Measurements from ENCODE around the gene SGK1. TPM values are rescaled to one million over a fixed set of nuclear protein-coding genes. Genes with fewer than 3 reads are reported as not detected.
"Not testable (repeated sequence)": the region's sequence is repeated elsewhere in the genome, so short reads cannot be mapped to it uniquely, and the experiment has no call there.

Gene SGK1
- total and polyA plus RNA-seq, 10 donors, result 12.3 to 80.1 (median 51.4) TPM

DNA sequence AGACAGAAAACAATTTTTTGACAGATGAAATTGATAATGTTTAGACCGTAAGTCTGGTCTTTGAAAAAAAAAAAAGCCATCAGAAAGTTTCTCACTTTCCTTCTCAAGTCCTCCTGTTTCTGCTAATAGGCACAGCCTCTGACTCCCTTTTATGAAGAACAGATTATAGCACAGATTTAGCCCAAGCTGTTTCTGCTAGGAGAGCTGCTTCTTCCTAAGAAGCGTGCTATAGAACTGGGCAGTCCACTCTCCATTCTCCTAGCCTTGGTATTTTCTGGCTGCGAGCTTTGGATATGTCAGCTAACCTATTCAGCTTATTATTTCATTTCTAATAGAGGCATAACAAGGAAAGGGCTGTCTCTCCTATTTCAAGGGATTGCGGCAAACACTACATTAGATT is 112.5 kb downstream of the SGK1 start:
- intact Hi-C loops (cut with DNase I; ENCODE audit: low total_unique reads), result no loop called here
- H3K4me3 ChIP-seq, result no peak overlapping the region
- H3K27me3 ChIP-seq (replicated peaks in 1 of 7), result no peaks in the 10 kb centered on the region
- H3K27ac ChIP-seq, result no peak overlapping the region
- no peaks in the 10 kb centered on the region for H3K36me3 ChIP-seq
- 93 to 99% (median 95%) methylated on average over 4 of the region's 4 CpGs for WGBS, 5 donors
- H3K9me3 ChIP-seq, result peaks cover 0 to 16% (median 14%) of the 10 kb centered on the region in 8 donors
- TF ChIP-seq POLR2A (IDR thresholded peaks at IDR 0.05), result no peak
- no peak for TF ChIP-seq POLR2AphosphoS5 (IDR thresholded peaks at IDR 0.05)
- TF ChIP-seq, protein P1, sequence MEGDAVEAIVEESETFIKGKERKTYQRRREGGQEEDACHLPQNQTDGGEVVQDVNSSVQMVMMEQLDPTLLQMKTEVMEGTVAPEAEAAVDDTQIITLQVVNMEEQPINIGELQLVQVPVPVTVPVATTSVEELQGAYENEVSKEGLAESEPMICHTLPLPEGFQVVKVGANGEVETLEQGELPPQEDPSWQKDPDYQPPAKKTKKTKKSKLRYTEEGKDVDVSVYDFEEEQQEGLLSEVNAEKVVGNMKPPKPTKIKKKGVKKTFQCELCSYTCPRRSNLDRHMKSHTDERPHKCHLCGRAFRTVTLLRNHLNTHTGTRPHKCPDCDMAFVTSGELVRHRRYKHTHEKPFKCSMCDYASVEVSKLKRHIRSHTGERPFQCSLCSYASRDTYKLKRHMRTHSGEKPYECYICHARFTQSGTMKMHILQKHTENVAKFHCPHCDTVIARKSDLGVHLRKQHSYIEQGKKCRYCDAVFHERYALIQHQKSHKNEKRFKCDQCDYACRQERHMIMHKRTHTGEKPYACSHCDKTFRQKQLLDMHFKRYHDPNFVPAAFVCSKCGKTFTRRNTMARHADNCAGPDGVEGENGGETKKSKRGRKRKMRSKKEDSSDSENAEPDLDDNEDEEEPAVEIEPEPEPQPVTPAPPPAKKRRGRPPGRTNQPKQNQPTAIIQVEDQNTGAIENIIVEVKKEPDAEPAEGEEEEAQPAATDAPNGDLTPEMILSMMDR (IDR thresholded peaks at IDR 0.05 in 8 of 11, conservative IDR thresholded peaks at IDR 0.05 in 3 of 11), result no peak
- DNase-seq, result no peak
- peaks cover 0 to under 1% (median 0%) of the 10 kb centered on the region in 6 donors for H3K4me1 ChIP-seq

DNA sequence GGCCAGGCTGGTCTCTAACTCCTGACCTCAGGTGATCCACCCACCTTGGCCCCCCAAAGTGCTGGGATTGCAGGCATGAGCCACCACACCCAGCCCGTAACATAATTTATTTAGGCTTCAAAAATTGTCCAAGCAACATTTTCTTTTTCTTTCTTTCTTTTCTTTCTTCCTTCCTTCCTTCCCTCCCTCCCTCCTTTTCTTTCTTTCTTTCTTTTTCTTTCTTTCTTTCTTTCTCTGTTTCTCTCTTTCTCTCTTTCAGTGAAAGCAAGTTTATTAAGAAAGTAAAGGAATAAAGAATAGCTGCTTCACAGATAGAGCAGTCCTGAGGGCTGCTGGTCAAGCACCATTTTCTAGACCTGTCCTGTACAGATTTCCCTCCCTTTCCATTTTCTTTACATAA is 113.2 kb downstream of the SGK1 start:
- intact Hi-C loops (cut with DNase I; ENCODE audit: low total_unique reads); H3K27ac ChIP-seq; H3K4me1 ChIP-seq; H3K27me3 ChIP-seq (replicated peaks in 1 of 7); H3K4me3 ChIP-seq; H3K36me3 ChIP-seq; DNase-seq: not testable (repeated sequence)
- 91 to 100% (median 93%) methylated on average over 1 of the region's 1 CpG for WGBS, 5 donors
- H3K9me3 ChIP-seq, result peaks cover 0 to 16% (median 14%) of the 10 kb centered on the region in 8 donors

DNA sequence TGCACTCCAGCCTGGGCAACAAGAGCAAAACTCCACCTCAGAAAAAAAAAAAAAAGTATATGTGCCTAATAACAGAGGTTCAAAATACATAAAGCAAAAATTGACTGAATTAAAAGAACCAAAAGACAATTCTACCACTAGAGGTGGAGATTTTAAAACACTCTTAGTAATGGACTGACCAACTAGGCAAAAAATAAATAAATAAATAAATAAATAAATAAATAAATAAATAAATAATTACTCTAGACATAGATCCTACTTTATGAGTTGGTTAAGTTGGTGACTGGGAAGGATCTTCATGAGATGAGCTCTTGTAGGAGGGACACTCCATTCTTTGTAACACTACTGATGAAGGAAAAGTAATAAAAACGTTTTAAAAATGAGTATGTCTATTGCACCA is 113.9 kb downstream of the SGK1 start:
- TF ChIP-seq, protein P1 (IDR thresholded peaks at IDR 0.05 in 8 of 11, conservative IDR thresholded peaks at IDR 0.05 in 3 of 11), result no peak
- no peak for TF ChIP-seq POLR2A (IDR thresholded peaks at IDR 0.05)
- Histone ChIP-seq H3K27ac (no peak overlapping the region), H3K36me3 (no peaks in the 10 kb centered on the region), H3K4me3 (no peak overlapping the region), H3K4me1 (peaks cover 0 to 4% (median 0%) of the 10 kb centered on the region in 6 donors), H3K27me3 (replicated peaks in 1 of 7) (no peaks in the 10 kb centered on the region), H3K9me3 (peaks cover 0 to 16% (median 14%) of the 10 kb centered on the region in 8 donors)
- WGBS, 5 donors, result 69 to 90% (median 80%) methylated on average over 1 of the region's 1 CpG
- DNase-seq, result no peak
- intact Hi-C loops (cut with DNase I; ENCODE audit: low total_unique reads), result no loop called here

DNA sequence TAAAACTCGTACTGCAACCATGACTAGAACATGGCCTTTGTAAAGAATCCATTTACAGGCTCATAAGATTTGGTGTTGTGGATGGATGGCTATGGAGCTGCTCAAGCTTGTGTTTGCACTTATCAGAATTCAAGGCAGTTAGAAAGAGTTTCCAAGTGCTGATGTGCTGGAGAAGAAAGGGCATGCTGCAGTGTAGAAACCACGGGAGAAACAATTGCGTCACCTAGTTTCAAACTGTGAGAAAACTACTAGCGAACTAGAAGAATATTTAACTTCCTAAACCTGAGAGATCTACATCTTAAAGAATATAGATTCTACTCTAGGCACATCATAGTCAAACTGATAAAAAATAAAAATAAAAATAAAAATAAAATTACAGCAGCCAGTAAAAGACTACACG is 116.2 kb downstream of the SGK1 start:
- H3K4me3 ChIP-seq, result no peak overlapping the region
- peaks cover 0 to 16% (median 14%) of the 10 kb centered on the region in 8 donors for H3K9me3 ChIP-seq
- no peak overlapping the region for H3K27ac ChIP-seq
- no peak for DNase-seq
- intact Hi-C loops (cut with DNase I; ENCODE audit: low total_unique reads), result no loop called here
- H3K27me3 ChIP-seq (replicated peaks in 1 of 7), result no peaks in the 10 kb centered on the region
- H3K36me3 ChIP-seq, result no peaks in the 10 kb centered on the region
- no peak for TF ChIP-seq POLR2AphosphoS5 (IDR thresholded peaks at IDR 0.05)
- TF ChIP-seq, protein P1 (IDR thresholded peaks at IDR 0.05 in 8 of 11, conservative IDR thresholded peaks at IDR 0.05 in 3 of 11), result no peak
- no peak for TF ChIP-seq POLR2A (IDR thresholded peaks at IDR 0.05)
- peaks cover 0 to 4% (median 0%) of the 10 kb centered on the region in 6 donors for H3K4me1 ChIP-seq
- 70 to 89% (median 78%) methylated on average over 5 of the region's 5 CpGs for WGBS, 5 donors
